Measurements from ENCODE around the gene RCOR1. TPM values are rescaled to one million over a fixed set of nuclear protein-coding genes. Genes with fewer than 3 reads are reported as not detected.

The RCOR1 gene
- total and polyA plus RNA-seq, 2 of the 8 experiments (the other 6 are each of a cell fraction or from before 2014, with no cell fraction given) = 12.3 to 26.3 TPM

GRCh38 chr14:102589761-102590290, 2.6 kb upstream of the RCOR1 start (continued):
- TF ChIP-seq CHD7 (IDR thresholded peaks at IDR 0.05; ENCODE audit: insufficient replicate concordance, low read length) (no peak), NANOG (IDR thresholded peaks at IDR 0.05; ENCODE audit: insufficient read depth, low read depth, low read length, poor library complexity, severe bottlenecking) (no peak), RFX5 (IDR thresholded peaks at IDR 0.05; ENCODE audit: borderline replicate concordance, low read depth, low read length) (no peak), CTCF (IDR thresholded peaks at IDR 0.05; ENCODE audit: control extremely low read depth in 1 of 3, insufficient read depth in 1 of 3, low read depth in 1 of 3, low read length in 3 of 3) (no peak), EGR1 (IDR thresholded peaks at IDR 0.05; ENCODE audit: borderline replicate concordance, low read depth, low read length) (no peak), ZNF274 (IDR thresholded peaks at IDR 0.05; ENCODE audit: borderline replicate concordance, extremely low read depth, low read length) (no peak), CHD1 (IDR thresholded peaks at IDR 0.05; ENCODE audit: low read depth, low read length) (no peak), KDM5A (IDR thresholded peaks at IDR 0.05; ENCODE audit: low read length) (no peak)
